ENCODE measurements around the gene ADGRV1.

ADGRV1 gene

GRCh38 chr5:90987726-90988125, 429.1 kb downstream of the ADGRV1 start:
- TF ChIP-seq CTCF (IDR thresholded peaks at IDR 0.05; ENCODE audit: insufficient read depth, low read depth, low read length, missing control alignments): no peak
- DNase-seq (ENCODE audit: low read depth): no peak
- no peak overlapping the region for H3K4me3 ChIP-seq (ENCODE audit: low read length)

- no peak for DNase-seq (ENCODE audit: low read depth)
- no peak overlapping the region for H3K4me3 ChIP-seq (ENCODE audit: low read length)
- TF ChIP-seq CTCF (IDR thresholded peaks at IDR 0.05; ENCODE audit: insufficient read depth, low read depth, low read length, missing control alignments): no peak
Observed at GRCh38 chr5:90991201-90991600, 432.6 kb downstream of the ADGRV1 start.

DNA sequence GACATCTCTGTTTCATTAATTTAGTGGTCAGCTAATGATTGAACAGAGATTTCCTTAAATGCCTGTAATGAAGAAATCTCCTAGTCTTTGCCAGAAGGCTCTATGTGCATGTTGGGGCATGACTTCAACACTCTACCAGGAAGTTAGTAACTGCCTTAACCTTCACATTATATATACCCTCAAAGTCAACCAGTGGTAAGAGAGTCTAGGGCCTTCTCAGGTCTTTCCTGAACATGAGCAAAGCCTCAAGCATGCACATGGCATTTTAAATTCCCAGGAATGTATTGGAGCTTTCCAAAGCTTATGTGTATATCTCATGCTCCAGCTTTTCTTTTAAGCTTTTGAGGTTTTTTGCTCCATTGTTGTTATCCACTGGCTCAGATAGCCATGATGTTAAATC, 436.2 kb downstream of the ADGRV1 start:
- DNase-seq (ENCODE audit: low read depth): peak; percentile 81
- H3K4me3 ChIP-seq (ENCODE audit: low read length): no peak overlapping the region
- no peak for TF ChIP-seq CTCF (IDR thresholded peaks at IDR 0.05; ENCODE audit: insufficient read depth, low read depth, low read length, missing control alignments)

DNA sequence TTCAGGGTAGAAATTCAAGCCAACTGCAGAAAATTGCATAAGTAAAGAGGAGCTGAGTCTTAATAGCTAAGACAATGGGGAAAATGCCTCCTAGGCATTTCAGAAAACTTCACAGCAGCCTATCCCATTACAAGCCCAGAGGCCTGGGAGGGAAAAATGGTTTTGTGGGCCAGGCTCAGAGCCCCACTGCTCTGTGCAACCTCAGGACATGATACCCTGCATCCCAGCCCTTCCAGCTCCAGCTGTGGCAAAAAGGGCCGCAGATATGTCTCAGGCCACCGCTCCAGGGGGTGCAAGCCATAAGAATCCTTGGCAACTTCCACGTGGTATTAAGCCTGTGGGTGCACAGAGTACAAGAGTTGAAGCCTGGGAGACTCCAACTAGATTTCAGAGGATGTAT, 437.5 kb downstream of the ADGRV1 start:
- H3K4me3 ChIP-seq (ENCODE audit: low read length): no peak overlapping the region
- TF ChIP-seq CTCF (IDR thresholded peaks at IDR 0.05; ENCODE audit: insufficient read depth, low read depth, low read length, missing control alignments): no peak
- no peak for DNase-seq (ENCODE audit: low read depth)

DNA sequence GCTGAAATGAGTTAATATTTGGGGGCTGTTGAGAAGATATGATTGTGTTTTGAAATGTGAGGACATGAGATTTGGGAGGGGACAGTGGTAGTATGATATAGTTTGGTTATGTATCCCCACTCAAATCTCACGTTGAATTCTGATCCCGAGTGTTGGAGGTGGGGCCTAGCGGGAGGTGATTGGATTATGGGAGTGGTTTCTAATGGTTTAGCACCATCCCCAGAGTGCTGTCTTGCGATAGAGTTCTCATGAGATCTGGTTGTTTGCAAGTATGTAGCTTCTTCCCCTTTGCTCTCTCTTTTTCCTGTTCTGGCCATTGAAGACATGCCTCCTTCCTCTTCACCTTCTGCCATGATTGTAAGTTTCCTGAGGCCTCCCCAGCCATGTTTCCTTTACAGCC, 438.5 kb downstream of the ADGRV1 start:
- no peak overlapping the region for H3K4me3 ChIP-seq (ENCODE audit: low read length)
- DNase-seq (ENCODE audit: low read depth): no peak
- TF ChIP-seq CTCF (IDR thresholded peaks at IDR 0.05; ENCODE audit: insufficient read depth, low read depth, low read length, missing control alignments): no peak

DNA sequence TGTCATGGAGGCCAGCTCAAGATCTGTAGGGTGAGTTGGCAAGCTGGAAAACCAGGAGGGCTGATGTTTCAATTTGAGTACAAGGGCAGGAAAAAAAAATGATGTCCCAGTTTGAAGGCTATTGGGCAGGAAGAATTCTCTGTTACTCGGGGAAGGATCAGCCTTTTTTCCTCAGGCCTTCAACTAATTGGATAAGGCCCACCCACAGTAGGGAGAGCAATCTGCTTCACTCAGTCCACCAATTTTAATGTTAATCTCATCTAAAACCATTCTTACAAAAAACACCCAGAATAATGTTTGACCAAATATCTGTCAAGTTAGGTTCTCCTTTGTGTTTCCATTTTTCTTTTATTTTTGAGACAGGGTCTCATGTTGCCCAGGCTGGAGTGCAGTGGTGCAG, 442.1 kb downstream of the ADGRV1 start:
- no peak for TF ChIP-seq CTCF (IDR thresholded peaks at IDR 0.05; ENCODE audit: insufficient read depth, low read depth, low read length, missing control alignments)
- DNase-seq (ENCODE audit: low read depth): no peak
- H3K4me3 ChIP-seq (ENCODE audit: low read length): no peak overlapping the region

GRCh38 chr5:91006713-91007112, 448.1 kb downstream of the ADGRV1 start:
- no peak for TF ChIP-seq CTCF (IDR thresholded peaks at IDR 0.05; ENCODE audit: insufficient read depth, low read depth, low read length, missing control alignments)
- no peak overlapping the region for H3K4me3 ChIP-seq (ENCODE audit: low read length)
- no peak for DNase-seq (ENCODE audit: low read depth)

All from epithelial cell of esophagus (primary cell).